ENCODE results near the gene B3GNT8. TPM values are rescaled to one million over a fixed set of nuclear protein-coding genes. Genes with fewer than 3 reads are reported as not detected.

Gene B3GNT8
- polyA plus RNA-seq, 1 donor from 2014 or later, result not detected

DNA sequence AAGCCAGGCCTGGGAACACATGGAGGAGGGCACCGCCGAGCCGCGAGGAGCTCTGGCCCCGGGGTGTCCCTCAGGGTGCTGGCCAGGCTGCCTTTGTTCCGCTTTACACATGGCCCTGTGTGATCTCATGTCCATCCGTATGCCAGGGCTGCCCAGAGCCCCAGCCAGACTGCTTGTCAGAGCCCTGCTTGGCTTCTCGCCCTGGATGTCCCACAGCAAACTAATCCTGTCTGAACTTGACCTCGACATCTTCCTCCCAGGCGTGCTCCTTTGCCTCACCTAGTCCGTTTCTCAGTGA lies 15.3 kb downstream of the B3GNT8 start:
- H2AFZ ChIP-seq (ENCODE audit: low read depth, low read length), result no peak overlapping the region
- H3K9me3 ChIP-seq (ENCODE audit: low read length), result no peaks in the 10 kb centered on the region
- no peaks in the 10 kb centered on the region for H4K20me1 ChIP-seq (ENCODE audit: insufficient read depth)
- H3K4me3 ChIP-seq (ENCODE audit: low read length), result no peak overlapping the region
- no peaks in the 10 kb centered on the region for H3K79me2 ChIP-seq (replicated peaks; ENCODE audit: insufficient read depth, low read length)
- H3K27ac ChIP-seq (ENCODE audit: low read length), result no peak overlapping the region
- H3K4me2 ChIP-seq (ENCODE audit: low read length), result no peak overlapping the region
- no peak overlapping the region for H3K9ac ChIP-seq (ENCODE audit: low read length)
- no peaks in the 10 kb centered on the region for H3K27me3 ChIP-seq (ENCODE audit: insufficient read depth, low read depth, low read length)
- H3F3A ChIP-seq (ENCODE audit: insufficient read depth, low read length, poor library complexity, severe bottlenecking), result no peaks in the 10 kb centered on the region
- TF ChIP-seq TAF1 (IDR thresholded peaks at IDR 0.05; ENCODE audit: low read depth) (no peak), EZH2 (IDR thresholded peaks at IDR 0.05; ENCODE audit: borderline replicate concordance, insufficient read depth, low read length, poor library complexity, severe bottlenecking) (no peak)
- no peaks in the 10 kb centered on the region for H3K9me2 ChIP-seq (ENCODE audit: insufficient read depth, low read length)
- H3K36me3 ChIP-seq (ENCODE audit: insufficient read depth, low read length), result no peaks in the 10 kb centered on the region

DNA sequence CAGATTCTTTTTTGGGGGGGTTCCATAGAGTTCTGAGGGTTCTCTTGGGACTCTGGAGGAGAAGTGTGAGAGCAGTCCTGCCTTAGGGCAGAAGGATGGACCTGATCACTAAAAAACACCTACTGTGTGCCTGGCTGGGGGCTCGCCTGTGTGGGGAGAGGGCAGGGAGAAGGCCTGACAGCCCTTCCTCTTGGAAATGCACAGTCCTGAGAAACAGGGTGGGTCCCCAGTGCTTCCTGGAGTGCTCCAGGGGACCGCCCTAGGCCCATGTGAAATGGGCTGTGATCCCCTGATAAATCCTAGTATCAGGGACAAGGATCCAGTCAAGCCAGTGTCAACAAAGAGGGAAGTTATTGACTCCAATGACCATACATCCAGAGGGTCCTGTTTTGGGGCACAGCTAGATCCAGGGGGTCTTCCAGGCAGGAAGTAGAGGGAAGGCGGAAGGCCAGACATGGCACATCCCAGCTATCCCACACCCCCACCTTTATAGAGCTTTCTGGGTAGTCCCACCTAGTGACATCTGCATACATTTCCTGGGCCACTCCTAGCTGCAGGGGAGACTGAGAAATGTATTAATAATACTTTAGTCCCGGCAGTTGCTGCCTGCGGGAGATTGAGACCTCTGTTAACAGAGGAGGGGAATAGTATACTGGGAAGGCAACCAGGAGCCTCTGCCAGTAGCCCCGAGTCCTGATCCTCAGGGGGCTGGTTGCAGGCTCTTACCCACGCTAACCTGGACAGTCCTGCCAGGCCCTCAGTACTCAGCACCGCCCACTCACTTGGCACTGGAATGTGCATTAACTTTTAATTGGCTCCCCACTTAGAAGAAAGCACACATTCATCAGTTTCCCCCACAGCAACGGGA lies 15.8 kb downstream of the B3GNT8 start:
- Histone ChIP-seq H3K4me2 (ENCODE audit: low read length) (no peak overlapping the region), H3K79me2 (replicated peaks; ENCODE audit: insufficient read depth, low read length) (no peaks in the 10 kb centered on the region), H3F3A (ENCODE audit: insufficient read depth, low read length, poor library complexity, severe bottlenecking) (no peaks in the 10 kb centered on the region), H3K27ac (ENCODE audit: low read length) (no peak overlapping the region), H4K20me1 (ENCODE audit: insufficient read depth) (no peaks in the 10 kb centered on the region), H3K36me3 (ENCODE audit: insufficient read depth, low read length) (no peaks in the 10 kb centered on the region), H3K9me2 (ENCODE audit: insufficient read depth, low read length) (no peaks in the 10 kb centered on the region), H3K9ac (ENCODE audit: low read length) (no peak overlapping the region), H3K9me3 (ENCODE audit: low read length) (no peaks in the 10 kb centered on the region), H3K4me3 (ENCODE audit: low read length) (no peak overlapping the region), H2AFZ (ENCODE audit: low read depth, low read length) (no peak overlapping the region), H3K27me3 (ENCODE audit: insufficient read depth, low read depth, low read length) (no peaks in the 10 kb centered on the region)
- TF ChIP-seq POLR2AphosphoS5 (IDR thresholded peaks at IDR 0.05), result no peak
- TF ChIP-seq, protein P1, sequence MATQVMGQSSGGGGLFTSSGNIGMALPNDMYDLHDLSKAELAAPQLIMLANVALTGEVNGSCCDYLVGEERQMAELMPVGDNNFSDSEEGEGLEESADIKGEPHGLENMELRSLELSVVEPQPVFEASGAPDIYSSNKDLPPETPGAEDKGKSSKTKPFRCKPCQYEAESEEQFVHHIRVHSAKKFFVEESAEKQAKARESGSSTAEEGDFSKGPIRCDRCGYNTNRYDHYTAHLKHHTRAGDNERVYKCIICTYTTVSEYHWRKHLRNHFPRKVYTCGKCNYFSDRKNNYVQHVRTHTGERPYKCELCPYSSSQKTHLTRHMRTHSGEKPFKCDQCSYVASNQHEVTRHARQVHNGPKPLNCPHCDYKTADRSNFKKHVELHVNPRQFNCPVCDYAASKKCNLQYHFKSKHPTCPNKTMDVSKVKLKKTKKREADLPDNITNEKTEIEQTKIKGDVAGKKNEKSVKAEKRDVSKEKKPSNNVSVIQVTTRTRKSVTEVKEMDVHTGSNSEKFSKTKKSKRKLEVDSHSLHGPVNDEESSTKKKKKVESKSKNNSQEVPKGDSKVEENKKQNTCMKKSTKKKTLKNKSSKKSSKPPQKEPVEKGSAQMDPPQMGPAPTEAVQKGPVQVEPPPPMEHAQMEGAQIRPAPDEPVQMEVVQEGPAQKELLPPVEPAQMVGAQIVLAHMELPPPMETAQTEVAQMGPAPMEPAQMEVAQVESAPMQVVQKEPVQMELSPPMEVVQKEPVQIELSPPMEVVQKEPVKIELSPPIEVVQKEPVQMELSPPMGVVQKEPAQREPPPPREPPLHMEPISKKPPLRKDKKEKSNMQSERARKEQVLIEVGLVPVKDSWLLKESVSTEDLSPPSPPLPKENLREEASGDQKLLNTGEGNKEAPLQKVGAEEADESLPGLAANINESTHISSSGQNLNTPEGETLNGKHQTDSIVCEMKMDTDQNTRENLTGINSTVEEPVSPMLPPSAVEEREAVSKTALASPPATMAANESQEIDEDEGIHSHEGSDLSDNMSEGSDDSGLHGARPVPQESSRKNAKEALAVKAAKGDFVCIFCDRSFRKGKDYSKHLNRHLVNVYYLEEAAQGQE (IDR thresholded peaks at IDR 0.05; ENCODE audit: borderline replicate concordance), result no peak
- no peak for TF ChIP-seq MXI1 (conservative IDR thresholded peaks at IDR 0.05; ENCODE audit: poor library complexity, severe bottlenecking)
- no peak for TF ChIP-seq RAD21 (conservative IDR thresholded peaks at IDR 0.05)
- TF ChIP-seq, protein P2, sequence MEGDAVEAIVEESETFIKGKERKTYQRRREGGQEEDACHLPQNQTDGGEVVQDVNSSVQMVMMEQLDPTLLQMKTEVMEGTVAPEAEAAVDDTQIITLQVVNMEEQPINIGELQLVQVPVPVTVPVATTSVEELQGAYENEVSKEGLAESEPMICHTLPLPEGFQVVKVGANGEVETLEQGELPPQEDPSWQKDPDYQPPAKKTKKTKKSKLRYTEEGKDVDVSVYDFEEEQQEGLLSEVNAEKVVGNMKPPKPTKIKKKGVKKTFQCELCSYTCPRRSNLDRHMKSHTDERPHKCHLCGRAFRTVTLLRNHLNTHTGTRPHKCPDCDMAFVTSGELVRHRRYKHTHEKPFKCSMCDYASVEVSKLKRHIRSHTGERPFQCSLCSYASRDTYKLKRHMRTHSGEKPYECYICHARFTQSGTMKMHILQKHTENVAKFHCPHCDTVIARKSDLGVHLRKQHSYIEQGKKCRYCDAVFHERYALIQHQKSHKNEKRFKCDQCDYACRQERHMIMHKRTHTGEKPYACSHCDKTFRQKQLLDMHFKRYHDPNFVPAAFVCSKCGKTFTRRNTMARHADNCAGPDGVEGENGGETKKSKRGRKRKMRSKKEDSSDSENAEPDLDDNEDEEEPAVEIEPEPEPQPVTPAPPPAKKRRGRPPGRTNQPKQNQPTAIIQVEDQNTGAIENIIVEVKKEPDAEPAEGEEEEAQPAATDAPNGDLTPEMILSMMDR (IDR thresholded peaks at IDR 0.05; ENCODE audit: poor library complexity, severe bottlenecking), result no peak

All from neural cell (in vitro differentiated cells).